A549 (cell line): ENCODE results near the gene GPR171. TPM values are rescaled to one million over a fixed set of nuclear protein-coding genes. Genes with fewer than 3 reads are reported as not detected.
A peak's percentile ranks its signal among the peaks of the same experiment; 100 is the strongest.

Source experiments
- ATAC-seq, 2 experiments: fragments of 200-7000 bp in 1 of 2; fragments of >200 bp in 1 of 2; cut with Nextera tagmentation in 1 of 2; cut with Tn5 transposase in 1 of 2; 3 replicates each; pipeline versions ENCODE4 v1.8.0 to v1.9.1; 2018 to 2020; ENCODE audit warnings: mild to moderate bottlenecking in 1 of 2, moderate library complexity in 1 of 2
- CTCF ChIA-PET: fragments of 300-600 bp; sonication (Branson Sonifier 250); formaldehyde crosslinking; extraction: SDS; loops from one replicate; lab custom pipeline; 2021; ENCODE audit warnings: antibody characterized with exemption, inconsistent platforms; lab: Yijun Ruan, JAX
- POLR2A ChIA-PET: fragments of 350-600 bp; formaldehyde crosslinking; extraction: SDS; loops from one replicate; lab custom pipeline; 2021; ENCODE audit warnings: antibody characterized with exemption, inconsistent platforms; lab: Yijun Ruan, JAX
- DNase-seq, 2 experiments: peaks; one replicate each; pipeline versions ENCODE4 v3.0.0 to v3.0.0-alpha.2; 2011 to 2016; ENCODE audit warnings: low read depth in 1 of 2, low spot score in 1 of 2
- FAIRE-seq: peaks from 2 replicates; lab custom pipeline; 2011; peaks lifted over from hg19 to GRCh38; lab: Jason Lieb, UNC
- H3K27ac ChIP-seq, 2 experiments: fragments of >200 bp; sonication (Bioruptor Twin); formaldehyde crosslinking; 3 replicates each; pipeline ENCODE4 v1.5.1; 2016 to 2017
- H3K4me1 ChIP-seq: fragments of >200 bp; sonication (Bioruptor Twin); formaldehyde crosslinking; 3 replicates; pipeline ENCODE4 v1.6.1; 2016
- H3K4me2 ChIP-seq: fragments of >200 bp; sonication (Bioruptor Twin); formaldehyde crosslinking; 3 replicates; pipeline ENCODE4 v1.6.1; 2016
- H3K4me3 ChIP-seq: fragments of >200 bp; sonication (Bioruptor Twin); formaldehyde crosslinking; 3 replicates; pipeline ENCODE4 v1.5.1; 2016
- H3K9me3 ChIP-seq: fragments of >200 bp; sonication (Bioruptor Twin); formaldehyde crosslinking; 3 replicates; pipeline ENCODE4 v1.6.1; 2016
- BCL3 ChIP-seq: fragments of >200 bp; sonication (Bioruptor Twin); formaldehyde crosslinking; IDR thresholded peaks from 3 replicates; pipeline ENCODE4 v1.6.1; 2016
- BHLHE40 ChIP-seq: IDR thresholded peaks from 2 replicates; pipeline ENCODE4 v1.6.1; 2012; ENCODE audit warnings: low read depth, low read length, inconsistent platforms
- CEBPB ChIP-seq, 2 experiments: fragments of >200 bp in 1 of 2; sonication (Bioruptor Twin) in 1 of 2; formaldehyde crosslinking in 1 of 2; IDR thresholded peaks; 2 replicates each; pipeline ENCODE4 v1.6.1; 2012 to 2016
- CHD4 ChIP-seq: fragments of 200-600 bp; sonication (generic); IDR thresholded peaks from 2 replicates; pipeline ENCODE4 v1.6.1; 2016; ENCODE audit warnings: antibody characterized with exemption, mild to moderate bottlenecking, borderline replicate concordance
- CTCF ChIP-seq: fragments of >200 bp; sonication (Bioruptor Twin); formaldehyde crosslinking; IDR thresholded peaks from 3 replicates; pipeline ENCODE4 v1.5.1; 2016
- EHMT2 ChIP-seq: fragments of 200-600 bp; sonication (generic); IDR thresholded peaks from 2 replicates; pipeline ENCODE4 v1.6.1; 2016; ENCODE audit warnings: antibody characterized with exemption, low read depth, mild to moderate bottlenecking, moderate library complexity
- FOXS1 ChIP-seq: fragments of 250-450 bp; sonication (Bioruptor Pico); IDR thresholded peaks from 2 replicates; pipeline ENCODE4 v1.5.0; 2020; ENCODE audit warnings: mild to moderate bottlenecking, moderate library complexity
- HEYL ChIP-seq: fragments of 250-450 bp; sonication (Bioruptor Pico); IDR thresholded peaks from 2 replicates; pipeline ENCODE4 v1.8.0; 2021; ENCODE audit warnings: mild to moderate bottlenecking, moderate library complexity
- HOXB5 ChIP-seq: fragments of 250-450 bp; sonication (Bioruptor Pico); IDR thresholded peaks from 2 replicates; pipeline ENCODE4 v1.5.0; 2020; ENCODE audit warnings: mild to moderate bottlenecking, moderate library complexity
- JUN ChIP-seq, 2 experiments: fragments of >200 bp; sonication (Bioruptor Twin); formaldehyde crosslinking; IDR thresholded peaks; 2 replicates in 1 of 2; 3 replicates in 1 of 2; pipeline ENCODE4 v1.6.1; 2016 to 2017
- JUNB ChIP-seq: fragments of >200 bp; sonication (Bioruptor Twin); formaldehyde crosslinking; IDR thresholded peaks from 2 replicates; pipeline ENCODE4 v1.6.1; 2016
- MAZ ChIP-seq: fragments of 150-350 bp; IDR thresholded peaks from 2 replicates; pipeline ENCODE4 v1.6.1; 2014; ENCODE audit warnings: antibody characterized with exemption, low read depth, low read length, borderline replicate concordance
- MYC ChIP-seq: IDR thresholded peaks from 2 replicates; pipeline ENCODE4 v1.6.1; 2012; ENCODE audit warnings: mild to moderate bottlenecking, inconsistent platforms, low read length, improper control_type of control experiment, borderline replicate concordance
- PBX3 ChIP-seq: IDR thresholded peaks from 2 replicates; pipeline ENCODE4 v1.6.1; 2012
- RCOR1 ChIP-seq: fragments of 150-350 bp; IDR thresholded peaks from 2 replicates; pipeline ENCODE4 v1.6.1; 2014; ENCODE audit warnings: antibody characterized with exemption, low read length, low read depth
- TFCP2L1 ChIP-seq: fragments of 250-450 bp; sonication (Bioruptor Pico); IDR thresholded peaks from 2 replicates; pipeline ENCODE4 v1.5.0; 2021; ENCODE audit warnings: mild to moderate bottlenecking
- USF2 ChIP-seq: fragments of 450-650 bp; IDR thresholded peaks from 2 replicates; pipeline ENCODE4 v1.6.1; 2014; ENCODE audit warnings: antibody characterized with exemption
- ZFP36 ChIP-seq: fragments of 450-650 bp; IDR thresholded peaks from 2 replicates; pipeline ENCODE4 v1.6.1; 2014; ENCODE audit warnings: borderline replicate concordance; ENCODE audit not compliant: partially characterized antibody
- WGBS: methylation state at CpG from one replicate; pipeline ENCODE4 v1.1.6; 2017; ENCODE audit errors: missing lambda C conversion rate; 5-methylcytosine and 5-hydroxymethylcytosine counted together
- polyA plus RNA-seq, 4 experiments: library from polyadenylated mRNA; depleted of rRNA in 3 of 4; stranded (reverse); fragments of >200 nt; fragmentation: RNase III in 1 of 4; extraction: RNeasy Plus Mini Kit Qiagen cat#74134 plus additional on column Dnase treatment in 1 of 4; gene quantifications; 2 replicates in 3 of 4; 3 replicates in 1 of 4; pipeline ENCODE4 v1.2.3, GENCODE V29; 2011 to 2017

GPR171 gene
- polyA plus RNA-seq, 2 of the 4 experiments (the other 2 are of a cell fraction) = not detected

GRCh38 chr3:151200586-151200985 is 2.4 kb downstream of the GPR171 start:
- no peak for DNase-seq
- 42% methylated on average over 2 of the region's 2 CpGs for WGBS
- POLR2A ChIA-PET = no interaction called here
- Histone ChIP-seq H3K4me2 (no peak overlapping the region), H3K9me3 (no peaks in the 10 kb centered on the region), H3K4me3 (no peak overlapping the region), H3K27ac (no peak overlapping the region), H3K4me1 (peaks cover 18% of the 10 kb centered on the region; the same call in 2 of the 3 replicates)
- no peak for TF ChIP-seq USF2
- no peak for TF ChIP-seq MYC
- TF ChIP-seq EHMT2 = no peak
- TF ChIP-seq FOXS1 (CRISPR knock-in tag) = no peak
- TF ChIP-seq HOXB5 (CRISPR knock-in tag) = no peak
- no peak for TF ChIP-seq BCL3
- TF ChIP-seq BHLHE40 = no peak
- TF ChIP-seq JUNB = no peak
- TF ChIP-seq JUN (IDR thresholded peaks at IDR 0.05) = no peak
- no peak for TF ChIP-seq CEBPB (IDR thresholded peaks at IDR 0.05)
- no peak for ATAC-seq
- FAIRE-seq = no peak
- CTCF ChIA-PET = interaction anchor here (0.6 to 3.2 kb wide), 7 partner anchors 10 to 1053 kb away, joined by 3 to 12 read pairs (median 3); no protein-coding TSS in a partner anchor

- WGBS = 73% methylated on average over 4 of the region's 4 CpGs
- CTCF ChIA-PET = interaction anchor here (1.4 to 3.2 kb wide), 4 partner anchors 11 to 32 kb away, joined by 3 to 12 read pairs (median 10); no protein-coding TSS in a partner anchor
- FAIRE-seq (no peak), DNase-seq (no peak), ATAC-seq (no peak)
- no peak overlapping the region for H3K4me2 ChIP-seq
- H3K4me3 ChIP-seq = no peak overlapping the region
- H3K9me3 ChIP-seq = no peaks in the 10 kb centered on the region
- TF ChIP-seq ZFP36 (no peak), HEYL (CRISPR knock-in tag) (no peak), PBX3 (no peak), MAZ (no peak)
- peaks cover 18% of the 10 kb centered on the region; the same call in 2 of the 3 replicates for H3K4me1 ChIP-seq
- H3K27ac ChIP-seq = peak overlapping the region in 1 of 2 experiments; percentile 27; a peak in 1 of 6 replicates
- POLR2A ChIA-PET = no interaction called here
These were observed 3.2 kb downstream of the GPR171 start for GRCh38 chr3:151199554-151200438.

- DNase-seq (no peak), FAIRE-seq (no peak), ATAC-seq (no peak)
- Histone ChIP-seq H3K4me1 (peaks cover 18% of the 10 kb centered on the region; the same call in 2 of the 3 replicates), H3K9me3 (no peaks in the 10 kb centered on the region), H3K4me3 (no peak overlapping the region), H3K4me2 (peak overlapping the region; percentile 56; the same call in 1 of the 3 replicates), H3K27ac (peak overlapping the region; percentile 24 to 55; a peak in 5 of 6 replicates)
- no peak for TF ChIP-seq RCOR1
- no peak for TF ChIP-seq CHD4
- no peak for TF ChIP-seq TFCP2L1 (CRISPR knock-in tag)
- no peak for TF ChIP-seq CTCF
- TF ChIP-seq JUN (IDR thresholded peaks at IDR 0.05) = no peak
- TF ChIP-seq PBX3 = no peak
- 88% methylated on average over 5 of the region's 5 CpGs for WGBS
- ChIA-PET CTCF (interaction anchor here (1.6 to 3.0 kb wide), 3 partner anchors 11 to 31 kb away, joined by 7 to 13 read pairs (median 10); no protein-coding TSS in a partner anchor), POLR2A (no interaction called here)
These were observed 4.2 kb downstream of the GPR171 start for GRCh38 chr3:151198849-151199248.
